Measurements from ENCODE around the gene KPNB1.

KPNB1 gene

GRCh38 chr17:47725446-47726111 lies 75.9 kb downstream of the KPNB1 start:
- no peaks in the 10 kb centered on the region for H3K9me3 Mint-ChIP-seq
- no peak overlapping the region for H3K27ac Mint-ChIP-seq
- H3K27me3 Mint-ChIP-seq (ENCODE audit: low read depth) = peaks cover 84% of the 10 kb centered on the region
- TF ChIP-seq, protein P1, sequence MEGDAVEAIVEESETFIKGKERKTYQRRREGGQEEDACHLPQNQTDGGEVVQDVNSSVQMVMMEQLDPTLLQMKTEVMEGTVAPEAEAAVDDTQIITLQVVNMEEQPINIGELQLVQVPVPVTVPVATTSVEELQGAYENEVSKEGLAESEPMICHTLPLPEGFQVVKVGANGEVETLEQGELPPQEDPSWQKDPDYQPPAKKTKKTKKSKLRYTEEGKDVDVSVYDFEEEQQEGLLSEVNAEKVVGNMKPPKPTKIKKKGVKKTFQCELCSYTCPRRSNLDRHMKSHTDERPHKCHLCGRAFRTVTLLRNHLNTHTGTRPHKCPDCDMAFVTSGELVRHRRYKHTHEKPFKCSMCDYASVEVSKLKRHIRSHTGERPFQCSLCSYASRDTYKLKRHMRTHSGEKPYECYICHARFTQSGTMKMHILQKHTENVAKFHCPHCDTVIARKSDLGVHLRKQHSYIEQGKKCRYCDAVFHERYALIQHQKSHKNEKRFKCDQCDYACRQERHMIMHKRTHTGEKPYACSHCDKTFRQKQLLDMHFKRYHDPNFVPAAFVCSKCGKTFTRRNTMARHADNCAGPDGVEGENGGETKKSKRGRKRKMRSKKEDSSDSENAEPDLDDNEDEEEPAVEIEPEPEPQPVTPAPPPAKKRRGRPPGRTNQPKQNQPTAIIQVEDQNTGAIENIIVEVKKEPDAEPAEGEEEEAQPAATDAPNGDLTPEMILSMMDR (IDR thresholded peaks at IDR 0.05; ENCODE audit: unreplicated experiment in 3 of 3) = no peak
- no peaks in the 10 kb centered on the region for H3K36me3 Mint-ChIP-seq (ENCODE audit: low read depth)
- H3K4me3 Mint-ChIP-seq = no peak overlapping the region
- peaks cover 11% of the 10 kb centered on the region for H3K4me1 Mint-ChIP-seq

DNA sequence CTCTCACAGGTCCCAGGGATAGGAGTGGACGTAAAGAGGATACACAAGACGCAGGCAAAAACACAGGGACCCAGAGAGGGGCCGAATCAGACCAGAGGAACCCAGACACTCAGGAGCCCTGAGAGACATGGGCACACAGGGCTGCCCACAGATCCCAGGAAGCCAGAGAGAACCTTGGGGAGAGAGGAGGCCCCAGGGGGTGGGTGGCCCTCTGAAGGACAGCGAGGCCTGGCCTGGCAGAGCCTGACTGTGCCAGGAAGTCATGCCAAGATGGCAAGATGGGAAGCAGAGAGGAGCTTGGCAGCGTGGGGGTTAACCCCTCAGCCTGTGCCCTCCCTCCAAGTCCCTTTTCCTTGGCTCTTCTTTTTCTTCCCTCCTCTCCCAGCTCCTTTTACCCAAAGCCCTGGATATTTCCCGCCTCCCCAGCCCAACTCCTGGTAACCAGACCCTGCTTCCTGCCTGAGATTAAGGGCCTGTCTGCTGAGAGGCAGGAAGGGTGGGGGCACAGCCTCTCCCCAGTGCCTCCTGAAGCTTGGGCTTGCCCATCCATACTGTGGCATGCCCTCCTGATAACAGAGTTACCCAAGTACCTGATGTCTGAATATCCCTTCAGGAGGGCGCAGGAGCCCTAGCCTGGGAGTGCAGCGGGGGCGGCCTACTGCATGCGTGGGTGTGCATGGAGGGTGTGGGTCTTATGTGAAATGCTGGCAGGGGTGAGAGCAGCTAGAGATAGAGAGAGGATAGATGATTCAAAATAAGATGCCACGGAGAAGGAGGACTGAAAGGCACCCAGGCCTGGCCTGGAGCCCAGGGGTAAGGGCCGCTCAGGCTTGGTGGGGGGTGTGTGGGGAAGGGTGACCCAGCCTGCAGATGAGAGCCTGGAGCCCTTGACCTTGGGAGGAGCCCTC lies 77.3 kb downstream of the KPNB1 start:
- peaks cover 87% of the 10 kb centered on the region for H3K27me3 Mint-ChIP-seq (ENCODE audit: low read depth)
- TF ChIP-seq, protein P1 (IDR thresholded peaks at IDR 0.05; ENCODE audit: unreplicated experiment in 3 of 3) = no peak

DNA sequence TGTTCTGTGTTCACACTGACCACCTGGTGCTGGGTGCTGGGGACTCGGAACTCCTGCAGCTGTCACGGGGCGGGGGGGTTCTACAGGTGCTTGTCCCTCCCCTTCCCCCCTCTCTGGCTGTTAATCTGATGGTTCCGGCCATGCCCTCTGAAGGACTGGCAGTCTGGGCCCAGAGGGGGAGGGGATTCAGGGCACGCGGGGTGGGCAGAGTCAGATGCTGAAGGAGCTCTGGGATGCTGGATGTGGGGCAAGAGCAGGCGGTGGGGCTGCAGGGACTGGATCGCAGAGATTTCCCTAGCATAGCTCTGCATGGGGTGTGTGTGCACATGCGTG lies 78.0 kb downstream of the KPNB1 start:
- Mint-ChIP-seq H3K27ac (peak overlapping the region in 1 of 3 experiments; percentile 13), H3K9me3 (no peaks in the 10 kb centered on the region), H3K27me3 (ENCODE audit: low read depth) (peaks cover 87% of the 10 kb centered on the region), H3K4me3 (no peak overlapping the region), H3K36me3 (ENCODE audit: low read depth) (no peaks in the 10 kb centered on the region), H3K4me1 (peaks cover 11% of the 10 kb centered on the region)
- TF ChIP-seq, protein P1 (IDR thresholded peaks at IDR 0.05; ENCODE audit: unreplicated experiment in 3 of 3) = no peak

More for the DNA sequence above, 77.3 kb downstream of the KPNB1 start:
- Mint-ChIP-seq H3K4me1 (peaks cover 11% of the 10 kb centered on the region), H3K27ac (peak overlapping the region in 1 of 3 experiments; percentile 13), H3K36me3 (ENCODE audit: low read depth) (no peaks in the 10 kb centered on the region), H3K9me3 (no peaks in the 10 kb centered on the region), H3K4me3 (no peak overlapping the region)

GRCh38 chr17:47728214-47728877 lies 78.6 kb downstream of the KPNB1 start:
- Mint-ChIP-seq H3K27me3 (ENCODE audit: low read depth) (peaks cover 85% of the 10 kb centered on the region), H3K9me3 (no peaks in the 10 kb centered on the region), H3K36me3 (ENCODE audit: low read depth) (no peaks in the 10 kb centered on the region), H3K4me3 (no peak overlapping the region), H3K4me1 (peaks cover 11% of the 10 kb centered on the region), H3K27ac (no peak overlapping the region)
- TF ChIP-seq, protein P1 (IDR thresholded peaks at IDR 0.05; ENCODE audit: unreplicated experiment in 3 of 3) = no peak

DNA sequence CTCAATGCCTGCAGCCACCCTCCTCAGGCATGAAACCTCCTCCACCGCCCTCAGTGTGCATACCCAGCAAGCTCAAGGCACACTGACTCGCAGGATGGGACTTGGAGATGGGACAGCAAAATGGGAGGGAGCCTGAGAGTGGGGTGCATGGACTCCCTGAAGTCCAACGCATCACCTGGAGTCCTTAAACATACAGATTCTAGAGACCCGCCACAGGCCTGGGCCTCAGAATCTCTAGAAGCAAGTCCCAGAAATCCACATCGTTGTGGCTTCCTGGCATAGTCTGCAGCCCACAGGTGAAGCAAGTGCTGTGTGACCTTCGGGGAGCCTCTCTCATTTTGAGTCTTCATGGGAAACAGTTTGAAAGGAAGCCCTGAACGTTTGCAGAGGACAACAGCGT lies 79.8 kb downstream of the KPNB1 start:
- peaks cover 2% of the 10 kb centered on the region for H3K9me3 Mint-ChIP-seq
- H3K4me3 Mint-ChIP-seq = no peak overlapping the region
- TF ChIP-seq, protein P1 (IDR thresholded peaks at IDR 0.05; ENCODE audit: unreplicated experiment in 3 of 3) = no peak
- no peak overlapping the region for H3K27ac Mint-ChIP-seq
- H3K36me3 Mint-ChIP-seq (ENCODE audit: low read depth) = no peaks in the 10 kb centered on the region
- H3K27me3 Mint-ChIP-seq (ENCODE audit: low read depth) = peaks cover 86% of the 10 kb centered on the region
- H3K4me1 Mint-ChIP-seq = peaks cover 16% of the 10 kb centered on the region
